Cardiac fibroblast (primary cell): ENCODE measurements around the gene RASAL1.

Experiments used
- DNase-seq, 2 donors: peaks; one replicate each; pipeline versions ENCODE4 v3.0.0 to v3.0.0-alpha.2; 2010; ENCODE audit warnings: low read depth in 2 of 2
- H3K4me3 ChIP-seq, 2 donors: replicated peaks in 1 of 2; 1 replicate in 1 of 2; 2 replicates in 1 of 2; pipeline ENCODE4 v1.5.1; 2011; ENCODE audit warnings: low read depth in 2 of 2, low read length in 2 of 2, mild to moderate bottlenecking in 2 of 2, moderate library complexity in 1 of 2
- CTCF ChIP-seq: IDR thresholded peaks from one replicate; pipeline ENCODE4 v1.5.1; 2011; ENCODE audit warnings: low read depth, mild to moderate bottlenecking, low read length, inconsistent platforms

The RASAL1 gene

GRCh38 chr12:113115455-113116126 is 20.0 kb downstream of the RASAL1 start:
- no peak overlapping the region for H3K4me3 ChIP-seq
- DNase-seq, result no peak
- TF ChIP-seq CTCF, result no peak

GRCh38 chr12:113114447-113115178 is 20.9 kb downstream of the RASAL1 start:
- no peak for TF ChIP-seq CTCF
- DNase-seq, result no peak
- H3K4me3 ChIP-seq, result no peak overlapping the region

- no peak overlapping the region for H3K4me3 ChIP-seq
- DNase-seq, result no peak
- no peak for TF ChIP-seq CTCF
Observed at GRCh38 chr12:113113397-113113796, 22.2 kb downstream of the RASAL1 start.

- H3K4me3 ChIP-seq, result no peak overlapping the region
- TF ChIP-seq CTCF, result no peak
- DNase-seq, result no peak
Observed at GRCh38 chr12:113112043-113112899, 23.3 kb downstream of the RASAL1 start.

- no peak for TF ChIP-seq CTCF
- DNase-seq, result no peak
Observed at GRCh38 chr12:113111247-113111646, 24.3 kb downstream of the RASAL1 start.

GRCh38 chr12:113109872-113110599 is 25.5 kb downstream of the RASAL1 start:
- no peak for TF ChIP-seq CTCF
- no peak overlapping the region for H3K4me3 ChIP-seq
- no peak for DNase-seq

More at GRCh38 chr12:113111247-113111646, 24.3 kb downstream of the RASAL1 start:
- no peak overlapping the region for H3K4me3 ChIP-seq
